T follicular helper cell (primary cell): ENCODE data around the gene MYOM1.

ENCODE experiments used
- DNase-seq: peaks from one replicate; pipeline ENCODE4 v3.0.0-alpha.2; 2020; ENCODE audit warnings: low read depth

The MYOM1 gene

DNA sequence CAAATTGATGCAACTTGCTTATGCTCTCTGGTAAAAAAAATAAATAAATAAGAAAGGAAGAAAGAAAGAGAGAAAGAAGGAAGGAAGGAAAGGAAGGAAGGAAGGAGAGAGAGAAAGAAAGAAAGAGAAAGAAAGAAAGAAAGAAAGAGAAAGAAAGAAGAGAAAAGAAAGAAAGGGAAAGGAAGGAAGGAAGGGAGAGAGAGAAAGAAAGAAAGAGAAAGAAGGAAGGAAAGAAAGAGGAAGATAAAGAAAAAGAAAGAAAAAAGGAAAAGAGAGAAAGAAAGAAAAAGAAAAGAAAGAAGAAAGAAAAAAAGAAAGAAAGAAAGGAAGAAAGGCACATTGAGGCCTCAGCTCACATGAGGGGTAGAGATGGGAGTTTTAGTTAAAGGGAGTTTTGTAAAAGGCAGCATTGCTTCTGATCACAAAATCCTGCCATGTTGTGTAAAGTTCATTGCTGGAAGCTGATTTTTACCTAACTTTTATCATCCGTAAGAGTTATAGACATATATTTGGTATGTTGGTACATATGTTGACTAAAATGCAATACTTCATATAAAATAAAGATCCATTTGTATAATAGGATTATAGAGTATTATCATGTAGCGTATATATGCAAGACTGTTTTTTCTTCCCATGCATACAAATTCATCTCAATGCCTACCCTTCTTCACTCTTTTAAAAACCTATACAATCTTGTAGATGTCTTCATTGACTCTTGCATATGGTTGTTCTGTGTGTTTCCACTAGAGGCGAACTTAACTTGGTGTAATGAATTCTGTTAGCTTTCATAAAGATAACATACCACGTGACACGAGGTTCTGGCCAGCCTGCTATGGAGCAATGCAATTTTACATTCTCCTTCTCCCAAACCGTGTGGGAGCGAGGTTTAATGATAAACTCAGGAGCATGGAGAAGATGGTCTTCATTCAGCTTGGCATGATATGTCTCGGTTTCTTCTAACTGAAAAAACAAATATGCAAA lies 32.8 kb downstream of the MYOM1 start:
- DNase-seq: no peak

DNA sequence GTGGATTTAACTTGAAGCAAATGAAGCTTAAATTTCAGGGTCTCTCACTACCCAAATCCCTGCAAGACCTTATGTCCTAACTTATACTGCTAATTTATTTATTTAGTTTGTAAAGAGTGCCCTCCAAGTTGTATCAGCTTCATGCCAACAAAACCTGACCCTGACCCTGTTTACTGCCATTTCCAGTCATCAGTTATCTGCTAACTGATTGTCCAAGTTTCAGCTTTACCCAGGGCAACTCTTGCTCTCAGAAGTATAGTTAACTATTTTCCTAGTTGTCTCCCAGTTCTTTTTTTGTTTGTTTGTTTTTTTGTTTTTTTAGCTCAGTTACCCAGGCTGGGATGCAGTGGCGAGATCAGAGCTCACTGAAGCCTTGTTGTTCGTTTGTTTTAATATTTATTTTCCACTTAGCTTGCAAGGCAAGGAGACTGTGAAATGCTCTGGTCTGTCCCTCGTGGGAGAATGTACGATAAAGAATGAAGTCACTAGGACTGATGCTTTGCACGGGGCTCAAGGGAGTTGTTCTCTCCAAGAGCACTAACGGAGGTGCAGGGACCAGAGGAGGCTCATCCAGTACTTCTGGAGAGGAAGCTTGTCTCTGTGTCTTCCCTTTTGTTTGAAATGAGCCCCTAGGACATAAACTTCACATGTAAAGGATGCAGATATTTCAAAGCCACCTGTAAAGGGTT lies 35.3 kb downstream of the MYOM1 start:
- no peak for DNase-seq

DNA sequence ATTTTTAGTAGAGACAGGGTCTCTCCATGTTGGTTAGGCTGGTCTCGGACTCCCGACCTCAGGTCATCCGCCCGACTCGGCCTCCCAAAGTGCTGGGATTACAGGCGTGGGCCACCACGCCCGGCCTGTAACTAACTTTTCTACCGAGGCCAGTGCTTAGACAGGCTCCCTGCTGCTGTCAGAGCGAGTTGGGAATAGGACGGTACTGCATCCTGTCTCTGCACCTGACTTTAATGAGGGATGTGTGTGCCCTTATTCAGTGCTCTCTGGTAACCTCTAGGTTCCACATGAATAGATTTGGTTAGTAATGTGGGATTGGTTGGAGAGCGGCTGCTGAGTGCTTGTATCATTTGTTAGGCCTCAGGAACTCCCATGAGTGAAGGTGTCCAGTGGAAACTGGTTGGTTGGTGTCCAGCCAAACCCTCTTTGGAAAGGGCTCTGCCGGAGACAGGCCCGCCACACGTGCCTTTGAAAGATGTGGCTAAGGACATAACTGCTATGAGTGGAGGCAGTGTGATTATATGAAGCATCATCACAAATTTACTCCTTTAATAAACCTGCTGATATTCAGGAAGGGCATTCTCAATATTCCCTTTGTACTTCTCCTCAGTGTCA lies 36.6 kb downstream of the MYOM1 start:
- DNase-seq: no peak

DNA sequence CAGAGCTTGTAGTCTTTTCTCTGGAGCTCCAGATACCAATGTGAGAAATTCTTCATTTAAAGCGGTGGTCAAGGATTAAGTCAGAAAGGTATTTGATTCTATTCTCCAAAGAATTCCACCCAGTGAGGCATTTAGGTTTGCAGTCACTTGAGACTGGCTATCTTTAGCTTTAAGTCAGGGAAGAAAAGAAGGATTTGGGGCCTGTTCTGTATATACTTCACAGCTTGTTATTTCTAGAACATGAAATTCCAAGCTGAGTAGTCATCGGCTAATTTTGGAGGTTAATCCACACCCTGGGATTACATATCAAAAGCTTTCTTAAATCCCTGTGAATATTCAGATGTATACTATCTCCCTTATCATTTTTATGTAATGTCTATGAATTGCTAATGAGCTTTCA lies 39.4 kb downstream of the MYOM1 start:
- DNase-seq: no peak

- no peak for DNase-seq
Observed at GRCh38 chr18:3179430-3180089, 40.2 kb downstream of the MYOM1 start.

DNA sequence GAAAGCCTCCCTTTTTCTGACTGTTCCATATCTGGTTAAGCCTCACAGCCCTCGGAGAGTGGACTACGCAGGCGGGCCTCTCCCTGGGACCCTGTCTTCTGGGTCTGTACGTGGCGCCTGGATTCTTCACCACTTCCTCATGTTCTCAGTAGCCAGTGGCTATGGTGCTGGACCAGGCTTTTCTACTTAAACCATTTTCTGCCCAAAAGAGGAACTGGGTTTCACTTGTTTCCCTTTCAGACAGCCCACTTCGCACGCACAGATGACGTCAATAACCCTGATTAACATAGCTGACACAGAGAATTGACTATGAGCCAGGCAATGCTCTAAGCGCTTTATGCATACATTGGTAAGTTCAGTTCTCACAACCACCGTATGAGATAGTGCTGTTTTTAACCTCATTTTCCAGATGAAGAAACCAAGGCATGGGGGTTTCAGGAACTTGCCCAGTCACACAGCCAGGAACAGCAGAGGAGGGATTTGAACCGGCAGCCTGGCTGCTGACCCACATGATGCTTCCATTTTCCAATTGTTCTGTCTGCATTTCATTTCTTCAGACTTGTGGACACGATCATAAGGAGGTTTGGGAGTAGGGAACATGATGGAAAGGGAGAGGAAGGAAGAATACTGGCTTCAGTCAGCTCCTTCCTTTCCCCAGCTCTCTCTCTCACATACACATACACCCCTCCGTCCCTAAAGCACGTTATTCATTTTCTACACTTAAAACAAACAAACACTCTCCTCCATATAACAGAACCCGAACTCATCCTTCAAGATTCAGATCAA lies 41.7 kb downstream of the MYOM1 start:
- DNase-seq: no peak

DNA sequence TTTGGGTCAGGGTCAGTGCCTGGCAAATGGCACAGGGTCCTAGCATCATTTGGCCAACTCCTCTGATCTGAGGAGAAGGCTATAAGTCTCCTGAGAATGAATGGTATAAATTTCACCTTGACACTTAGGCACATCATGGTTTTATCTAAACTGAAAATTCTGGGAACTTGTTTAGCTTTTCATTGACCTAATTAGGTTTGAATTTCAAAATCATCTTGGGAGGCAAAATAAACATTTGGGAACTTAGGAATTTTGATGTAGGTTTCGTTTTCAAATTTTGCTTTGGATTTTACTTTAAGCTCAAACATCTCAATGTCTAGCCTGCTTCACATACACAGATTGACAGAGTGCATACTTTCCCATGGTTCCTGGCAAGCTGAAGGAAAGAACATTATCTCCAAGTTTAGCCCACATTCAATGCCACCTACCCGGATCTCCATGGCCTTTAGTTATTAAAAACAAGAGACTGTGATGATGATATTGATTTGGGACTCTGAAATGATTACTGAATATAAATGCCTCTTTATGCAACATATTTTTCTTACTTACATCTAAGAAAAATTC lies 44.5 kb downstream of the MYOM1 start:
- no peak for DNase-seq

GRCh38 chr18:3172097-3172496 lies 47.7 kb downstream of the MYOM1 start:
- no peak for DNase-seq

- no peak for DNase-seq
Observed at GRCh38 chr18:3171631-3172030, 48.1 kb downstream of the MYOM1 start.

- DNase-seq: no peak
Observed at GRCh38 chr18:3170441-3171161, 49.2 kb downstream of the MYOM1 start.

- no peak for DNase-seq
Observed at GRCh38 chr18:3164381-3164780, 55.4 kb downstream of the MYOM1 start.

GRCh38 chr18:3163968-3164367 lies 55.8 kb downstream of the MYOM1 start:
- no peak for DNase-seq

- no peak for DNase-seq
Observed at GRCh38 chr18:3162181-3162580, 57.6 kb downstream of the MYOM1 start.

DNA sequence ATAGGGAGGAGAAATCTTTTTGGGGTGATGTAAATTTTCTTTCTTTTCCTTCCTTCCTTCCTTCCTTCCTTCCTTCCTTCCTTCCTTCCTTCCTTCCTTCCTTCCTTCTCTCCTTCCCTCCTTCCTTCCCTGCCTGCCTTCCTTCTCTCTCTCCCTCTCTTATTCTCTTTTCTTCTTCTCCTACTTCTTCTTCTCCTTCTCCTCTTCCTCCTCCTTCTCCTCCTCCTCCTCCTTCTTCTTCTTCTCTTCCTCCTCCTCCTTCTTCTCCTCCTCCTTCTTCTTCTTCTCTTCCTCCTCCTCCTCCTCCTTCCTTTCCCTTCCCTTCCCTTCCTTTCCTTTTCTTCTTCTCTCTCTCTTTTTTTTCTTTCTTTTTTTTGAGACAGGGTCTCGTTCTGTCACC lies 59.9 kb downstream of the MYOM1 start:
- DNase-seq: no peak

GRCh38 chr18:3157606-3158005 lies 62.2 kb downstream of the MYOM1 start:
- DNase-seq: no peak

GRCh38 chr18:3157086-3157485 lies 62.7 kb downstream of the MYOM1 start:
- no peak for DNase-seq

DNA sequence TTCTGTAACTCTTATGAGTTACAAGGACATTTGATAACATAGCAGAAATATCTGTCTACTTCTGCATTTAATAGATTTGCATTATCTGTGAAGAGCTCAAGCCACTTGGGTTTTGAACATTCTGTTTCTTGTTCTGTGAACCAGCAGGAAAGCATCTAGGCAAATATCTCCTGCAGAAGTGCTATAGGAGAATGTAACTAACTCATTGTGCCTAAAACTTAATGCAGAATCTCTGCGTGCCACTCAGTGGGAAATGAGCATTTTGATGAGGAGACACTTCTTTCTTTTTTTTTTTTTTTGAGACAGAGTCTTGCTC lies 63.5 kb downstream of the MYOM1 start:
- DNase-seq: no peak

DNA sequence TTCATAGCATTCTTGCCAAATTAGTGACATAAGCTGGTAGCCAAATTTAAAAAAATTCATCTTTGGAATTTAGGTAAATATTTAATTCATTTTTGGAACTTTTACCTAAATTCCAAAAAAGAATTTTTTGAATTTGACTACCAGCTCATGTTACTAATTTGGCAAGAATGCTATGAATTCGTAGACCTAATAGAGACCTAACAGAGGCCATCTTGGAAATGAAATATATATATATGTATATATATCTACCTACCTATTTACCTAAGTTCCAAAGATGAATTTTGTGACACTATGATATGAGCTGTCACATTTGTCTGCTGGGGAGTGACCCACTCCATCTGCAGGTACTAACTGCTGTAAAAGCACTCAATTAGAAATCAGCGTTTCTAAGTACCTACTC lies 65.6 kb downstream of the MYOM1 start:
- no peak for DNase-seq

DNA sequence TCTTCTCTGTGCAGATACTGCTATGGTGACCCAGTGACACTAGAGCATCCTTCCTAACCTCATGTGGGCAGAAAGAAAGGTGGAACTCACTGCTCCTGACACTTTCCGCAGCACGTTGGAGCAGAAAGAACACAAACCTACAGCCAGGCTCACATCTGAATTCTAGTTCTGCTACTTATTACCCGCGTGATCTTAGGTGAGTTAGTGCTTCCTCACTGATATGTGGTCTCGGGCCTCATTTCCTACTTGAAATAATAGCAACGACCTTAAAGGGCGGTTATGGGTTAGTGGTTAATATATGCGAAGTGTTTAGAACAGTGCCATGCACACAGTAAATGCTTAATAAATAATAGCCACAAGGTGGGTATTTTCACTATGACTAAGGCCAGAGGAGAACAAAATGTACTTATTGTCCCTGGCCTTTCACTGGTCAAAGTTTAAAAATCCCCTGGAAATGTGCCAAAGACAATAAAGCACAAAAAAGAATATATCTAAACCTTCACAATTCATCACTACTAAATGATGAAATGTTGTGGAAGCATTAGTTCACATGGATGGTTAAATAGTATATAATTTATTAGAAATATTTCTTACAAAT lies 66.6 kb downstream of the MYOM1 start:
- no peak for DNase-seq

GRCh38 chr18:3152294-3152693 lies 67.5 kb downstream of the MYOM1 start:
- DNase-seq: no peak
